K562 (cell line): ENCODE results near the gene NR2C2AP. TPM values are rescaled to one million over a fixed set of nuclear protein-coding genes. Genes with fewer than 3 reads are reported as not detected.

Source experiments
- AFF1 ChIP-seq, 2 experiments: fragments of 450-650 bp; IDR thresholded peaks; 2 replicates each; pipeline ENCODE4 v1.6.1; 2018; ENCODE audit warnings: mild to moderate bottlenecking in 2 of 2, low read depth in 1 of 2; ENCODE audit not compliant: partially characterized antibody in 2 of 2
- ARID1B ChIP-seq: fragments of 450-650 bp; IDR thresholded peaks from 2 replicates; pipeline ENCODE4 v1.6.1; 2016; ENCODE audit warnings: antibody characterized with exemption, mild to moderate bottlenecking, inconsistent platforms
- CCAR2 ChIP-seq: fragments of 200-400 bp; formaldehyde crosslinking; IDR thresholded peaks from 2 replicates; pipeline ENCODE4 v1.6.1; 2017; ENCODE audit warnings: mild to moderate bottlenecking, low read depth, low read length
- EHMT2 ChIP-seq: fragments of 450-650 bp; IDR thresholded peaks from 2 replicates; pipeline ENCODE4 v1.6.1; 2018; ENCODE audit warnings: antibody characterized with exemption
- ETS2 ChIP-seq: IDR thresholded peaks from 2 replicates; pipeline ENCODE4 v1.6.1; 2016; ENCODE audit warnings: borderline replicate concordance, missing genetic modification characterization, mild to moderate bottlenecking, moderate library complexity, missing compliant biosample characterization; ENCODE audit not compliant: poor library complexity, severe bottlenecking
- FIP1L1 ChIP-seq: fragments of 200-400 bp; formaldehyde crosslinking; IDR thresholded peaks from 2 replicates; pipeline ENCODE4 v1.6.1; 2018; ENCODE audit warnings: mild to moderate bottlenecking, low read depth, low read length; ENCODE audit not compliant: poor library complexity, severe bottlenecking
- KLF16 ChIP-seq: IDR thresholded peaks from 2 replicates; pipeline ENCODE4 v1.6.1; 2016; ENCODE audit warnings: antibody characterized with exemption
- MNT ChIP-seq, 2 experiments: fragments of 450-650 bp; conservative IDR thresholded peaks; 2 replicates each; pipeline ENCODE4 v1.6.1; 2017; ENCODE audit warnings: mild to moderate bottlenecking in 2 of 2, moderate library complexity in 2 of 2
- NFRKB ChIP-seq: fragments of 450-650 bp; IDR thresholded peaks from 2 replicates; pipeline ENCODE4 v1.6.1; 2016; ENCODE audit warnings: low read depth
- POLR2H ChIP-seq: IDR thresholded peaks from 2 replicates; pipeline ENCODE4 v1.6.1; 2016; ENCODE audit warnings: missing genetic modification characterization, low read depth, mild to moderate bottlenecking, control low read depth, missing compliant biosample characterization, moderate library complexity
- PREB ChIP-seq: sonication (generic); formaldehyde crosslinking; IDR thresholded peaks from 2 replicates; pipeline ENCODE4 v1.8.1; 2023; ENCODE audit warnings: mild to moderate bottlenecking, missing genetic modification reagents
- RBM17 ChIP-seq: fragments of 200-400 bp; formaldehyde crosslinking; IDR thresholded peaks from 2 replicates; pipeline ENCODE4 v1.6.1; 2017; ENCODE audit warnings: low read depth, mild to moderate bottlenecking, low read length, borderline replicate concordance
- SREBF1 ChIP-seq: fragments of 150-350 bp; IDR thresholded peaks from 2 replicates; pipeline ENCODE4 v1.6.1; 2014; ENCODE audit warnings: antibody characterized with exemption, low read depth, low read length, borderline replicate concordance
- TCF7 ChIP-seq: sonication (generic); IDR thresholded peaks from 2 replicates; pipeline ENCODE4 v1.6.1; 2016; ENCODE audit warnings: antibody characterized with exemption, borderline replicate concordance
- ZBTB33 ChIP-seq: sonication (generic); formaldehyde crosslinking; IDR thresholded peaks from 2 replicates; pipeline ENCODE4 v1.8.1; 2023; ENCODE audit warnings: mild to moderate bottlenecking, missing genetic modification reagents
- ZNF224 ChIP-seq: sonication (generic); formaldehyde crosslinking; IDR thresholded peaks from 2 replicates; pipeline ENCODE4 v1.8.0; 2022; ENCODE audit warnings: mild to moderate bottlenecking, missing genetic modification reagents
- ZNF589 ChIP-seq: fragments of 200-800 bp; sonication (Bioruptor generic); IDR thresholded peaks from 2 replicates; pipeline ENCODE4 v1.6.1; 2016; ENCODE audit warnings: low read depth, missing genetic modification characterization, missing compliant biosample characterization
- ZNF75A ChIP-seq: fragments of 450-650 bp; formaldehyde crosslinking; IDR thresholded peaks from 2 replicates; pipeline ENCODE4 v1.4.0; 2020; ENCODE audit warnings: mild to moderate bottlenecking
- ZNF830 ChIP-seq: fragments of 250-450 bp; sonication (Bioruptor Pico); IDR thresholded peaks from 2 replicates; pipeline ENCODE4 v1.5.0; 2021; ENCODE audit warnings: mild to moderate bottlenecking
- polyA plus RNA-seq, 8 experiments: library from polyadenylated mRNA; depleted of rRNA in 4 of 8; stranded (reverse) in 5 of 8; unstranded in 3 of 8; fragments of >200 nt; fragmentation: Nextera tagmentation in 2 of 8; fragmentation: Illumina TruSeq in 1 of 8; extraction: Ambion mirVana in 2 of 8; extraction: Trizol in 1 of 8; gene quantifications; 2 replicates each; pipeline versions ENCODE4 v1.2.1 to v1.2.3, GENCODE V29; 2011 to 2014; ENCODE audit warnings: inconsistent platforms in 1 of 8, missing spikeins in 1 of 8
- total RNA-seq, 7 experiments: library from RNA; depleted of rRNA in 6 of 7; stranded (reverse); fragments of >200 nt in 6 of 7; fragmentation: Illumina TruSeq in 2 of 7; extraction: Trizol in 2 of 7; gene quantifications; 2 replicates each; pipeline versions ENCODE4 v1.2.1 to v1.2.3, GENCODE V29; 2011 to 2021; ENCODE audit warnings: low replicate concordance in 1 of 7

The NR2C2AP gene
- total and polyA plus RNA-seq, 9 of the 15 experiments (the other 6 are each of a cell fraction or from before 2014, with no cell fraction given), result 23.7 to 77.4 (median 32.4) TPM

GRCh38 chr19:19192078-19192882 lies 10.9 kb downstream of the NR2C2AP start, which contains the start of the genes BORCS8 and RFXANK (continued):
- TF ChIP-seq AFF1 (IDR thresholded peaks at IDR 0.05; ENCODE audit: low read depth in 1 of 2, partially characterized antibody in 2 of 2), result peak in 1 of 2 experiments; percentile 67
- no peak for TF ChIP-seq ZNF830 (CRISPR knock-in tag)
- no peak for TF ChIP-seq EHMT2
- TF ChIP-seq SREBF1, result no peak
- TF ChIP-seq ZNF224 (CRISPR knock-in tag), result no peak
- no peak for TF ChIP-seq RBM17
- TF ChIP-seq ZNF75A (CRISPR knock-in tag), result no peak
- TF ChIP-seq POLR2H (tag), result peak; percentile 14
- no peak for TF ChIP-seq ETS2 (tag)
- peak; percentile 64 to 79 for TF ChIP-seq MNT (conservative IDR thresholded peaks at IDR 0.05)
- TF ChIP-seq ZNF589, result no peak
- TF ChIP-seq CCAR2, result no peak
- no peak for TF ChIP-seq KLF16
- 0 out of 2 replicates have a peak, but pooled peaks have one; percentile 10 for TF ChIP-seq ZBTB33 (CRISPR knock-in tag)
- TF ChIP-seq NFRKB, result peak; percentile 74
- TF ChIP-seq ARID1B, result peak; percentile 13; the same call in 1 of the 2 replicates
- TF ChIP-seq FIP1L1, result peak; percentile 94
- TF ChIP-seq TCF7, result no peak
- no peak for TF ChIP-seq PREB
